Measurements from ENCODE around the gene GRIN2B.

The GRIN2B gene

DNA sequence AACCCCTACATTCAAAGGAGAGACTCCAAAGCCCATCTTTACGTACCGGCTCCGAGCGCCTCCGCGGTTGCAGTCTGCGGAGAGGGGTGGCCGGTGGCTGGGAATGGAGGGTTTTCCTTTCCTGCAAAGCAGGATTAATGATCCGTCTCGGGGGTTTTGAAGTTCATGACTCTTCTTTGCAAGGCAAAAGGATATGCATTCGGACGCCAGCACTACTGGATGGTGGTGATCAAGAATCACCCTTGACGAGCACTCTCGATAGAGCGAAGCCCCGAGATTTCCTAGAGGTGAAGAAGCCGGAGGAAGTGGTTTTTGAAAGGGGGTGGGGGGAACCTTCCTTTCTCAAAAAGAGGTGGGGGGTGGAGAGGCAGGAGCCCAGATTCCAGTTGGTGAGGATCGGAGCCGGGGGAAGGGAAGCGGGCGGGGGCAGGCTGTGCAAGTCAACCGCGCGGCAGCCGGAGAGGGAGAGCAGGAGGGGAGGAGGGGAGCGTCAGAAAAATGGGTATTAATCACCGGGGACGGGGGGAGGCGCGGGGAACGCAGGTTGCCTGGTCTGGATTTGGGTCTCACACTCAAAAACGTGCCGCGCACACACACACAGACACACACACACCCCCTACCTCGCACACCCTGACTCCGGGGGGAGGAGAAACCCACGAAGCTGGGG, at the start of gene GRIN2B:
GRIN2B (minus strand) TSS at position 307 of the 667 bp plus-strand sequence. CDS start 115,394 bp downstream, outside the sequence.
- no peak for FAIRE-seq

GRCh38 chr12:14026537-14026936, 45.1 kb upstream of the GRIN2B start:
- no peak for FAIRE-seq

GRCh38 chr12:14024591-14024990, 43.2 kb upstream of the GRIN2B start:
- no peak for FAIRE-seq

DNA sequence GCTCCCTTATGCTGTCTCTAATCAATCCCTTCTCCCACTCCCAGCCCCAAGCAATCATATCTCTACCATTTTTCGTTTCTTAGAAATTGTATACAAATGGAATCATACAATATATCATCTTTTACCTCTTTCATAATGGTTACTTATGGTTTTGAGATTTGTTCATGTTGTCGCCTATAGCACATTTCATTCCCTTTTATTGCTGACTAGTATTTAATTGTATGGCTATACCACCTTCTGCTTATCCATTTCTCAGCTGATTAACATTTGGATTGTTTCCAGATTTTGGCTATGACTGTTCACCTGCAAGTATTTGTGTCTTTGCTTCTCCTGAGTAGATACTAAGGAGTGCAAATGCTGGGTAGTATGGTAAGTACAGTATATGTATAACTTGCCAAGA, 36.7 kb upstream of the GRIN2B start:
- FAIRE-seq: no peak

- FAIRE-seq: no peak
Observed at GRCh38 chr12:14010989-14011388, 29.6 kb upstream of the GRIN2B start.

DNA sequence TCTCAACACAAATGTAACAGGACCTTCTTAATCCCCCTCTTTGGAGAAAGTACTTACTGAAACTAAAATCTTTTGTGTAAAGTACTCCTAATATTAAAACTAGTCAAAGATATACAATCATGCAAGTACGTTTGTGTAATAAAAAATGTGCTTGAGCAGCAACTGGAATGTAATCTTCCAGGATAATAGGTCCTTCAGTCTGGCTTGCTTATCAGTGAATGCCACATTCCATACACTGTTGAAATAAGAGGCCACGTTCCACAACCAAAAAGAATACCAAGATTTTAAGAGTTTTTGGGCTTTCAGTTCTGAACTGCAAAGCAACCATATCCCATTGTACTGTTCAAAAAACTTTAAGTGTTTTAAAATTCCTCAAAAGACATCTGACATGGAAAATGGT, 26.2 kb upstream of the GRIN2B start:
- FAIRE-seq: no peak

DNA sequence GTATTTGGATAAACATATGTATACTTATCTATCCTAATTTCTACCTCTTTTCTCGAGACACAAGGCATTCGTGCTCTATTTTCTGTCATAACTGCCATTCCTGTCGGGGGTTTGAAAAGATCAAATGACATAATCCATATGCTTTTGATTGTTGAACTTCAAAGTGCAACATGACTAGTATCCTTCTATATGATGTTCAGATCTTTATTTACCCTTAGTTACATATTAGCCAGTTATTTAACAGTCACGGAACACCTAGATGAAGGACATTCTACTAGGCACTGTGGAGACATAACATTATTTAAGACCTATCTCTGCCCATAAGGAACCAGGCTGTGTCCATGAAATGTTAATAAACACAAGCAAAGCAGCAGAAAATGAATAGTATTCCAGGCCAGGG, 11.2 kb upstream of the GRIN2B start:
- no peak for FAIRE-seq

GRCh38 chr12:13992106-13992505, 10.7 kb upstream of the GRIN2B start:
- FAIRE-seq: no peak

DNA sequence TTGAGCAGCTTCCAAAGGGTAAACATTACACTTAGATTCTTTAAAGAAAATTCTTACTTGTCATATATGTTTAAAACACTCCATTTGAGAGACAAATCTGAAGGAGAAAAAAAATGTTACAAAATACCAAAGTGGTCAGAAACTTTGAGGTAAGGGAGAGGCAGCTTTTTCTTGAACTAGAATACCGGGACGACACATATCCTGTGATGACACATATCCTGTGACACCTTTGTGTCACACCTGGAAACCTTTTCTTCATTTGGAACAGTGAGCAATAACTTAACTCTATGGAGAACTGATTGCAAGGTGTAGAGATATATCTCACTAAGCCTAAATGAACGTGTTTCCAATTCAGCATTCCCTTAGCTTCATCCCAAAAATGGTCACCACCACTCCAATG, 4.6 kb upstream of the GRIN2B start:
- FAIRE-seq: no peak

GRCh38 chr12:13981990-13982389, 588 bp upstream of the GRIN2B start:
- FAIRE-seq: no peak

DNA sequence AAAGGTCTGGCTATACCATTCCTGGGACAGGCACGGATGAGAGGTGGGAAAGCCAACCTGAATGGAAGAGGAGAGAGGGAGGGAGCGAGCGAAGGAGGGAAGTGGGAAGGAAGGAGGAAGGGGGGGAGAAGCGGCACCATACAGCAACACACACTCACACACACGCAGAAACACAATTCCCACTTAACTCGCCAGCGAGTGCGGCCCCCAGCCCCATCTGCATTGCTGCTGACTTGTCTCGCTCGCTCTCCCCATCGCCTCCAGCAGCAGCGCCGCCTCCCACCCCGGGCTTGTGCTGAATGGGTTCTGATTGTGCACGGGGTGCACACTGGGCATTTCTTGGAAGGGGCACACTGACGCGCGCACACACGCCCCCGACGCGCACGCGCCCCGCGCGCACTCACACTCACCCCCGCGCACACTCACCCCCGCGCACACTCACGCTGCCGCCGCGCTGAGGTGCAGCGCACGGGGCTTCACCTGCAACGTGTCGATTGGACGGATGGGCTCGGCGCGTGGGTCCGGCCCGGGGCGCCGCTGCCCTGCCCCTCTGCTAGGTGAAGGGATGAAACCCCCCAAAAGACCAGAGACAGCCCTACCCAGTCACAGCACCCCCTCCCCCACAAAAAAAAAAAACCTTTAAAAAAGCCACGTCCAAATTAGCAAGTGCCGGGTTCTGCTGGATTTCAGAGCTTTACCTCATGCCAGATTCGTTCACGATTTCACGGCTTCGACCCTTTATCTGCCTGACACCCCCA, 685 bp downstream of the GRIN2B start:
- no peak for FAIRE-seq

GRCh38 chr12:13979772-13980378, 1.5 kb downstream of the GRIN2B start:
- FAIRE-seq: no peak

GRCh38 chr12:13978876-13979275, 2.5 kb downstream of the GRIN2B start:
- FAIRE-seq: no peak

DNA sequence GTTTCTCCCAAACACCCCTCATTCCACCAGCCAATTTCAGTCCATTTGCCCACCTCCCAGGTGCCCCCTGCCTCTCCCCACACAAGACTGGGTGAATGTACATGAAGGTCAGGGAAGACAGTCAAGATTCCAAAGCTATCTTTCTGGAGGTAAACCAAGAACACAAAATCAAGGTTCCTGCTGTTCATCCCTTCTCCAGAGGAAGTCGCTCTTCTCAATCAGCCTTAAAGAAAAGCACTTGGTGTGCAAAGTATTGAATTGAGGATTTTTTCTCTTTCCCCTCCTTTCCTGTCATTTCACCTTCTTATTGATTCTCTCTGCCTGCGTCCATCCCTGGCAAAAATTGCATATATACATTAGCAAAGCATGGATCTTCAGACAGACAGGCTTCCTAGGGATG, 4.5 kb downstream of the GRIN2B start:
- FAIRE-seq: no peak

- FAIRE-seq: no peak
Observed at GRCh38 chr12:13976028-13976584, 5.3 kb downstream of the GRIN2B start.

DNA sequence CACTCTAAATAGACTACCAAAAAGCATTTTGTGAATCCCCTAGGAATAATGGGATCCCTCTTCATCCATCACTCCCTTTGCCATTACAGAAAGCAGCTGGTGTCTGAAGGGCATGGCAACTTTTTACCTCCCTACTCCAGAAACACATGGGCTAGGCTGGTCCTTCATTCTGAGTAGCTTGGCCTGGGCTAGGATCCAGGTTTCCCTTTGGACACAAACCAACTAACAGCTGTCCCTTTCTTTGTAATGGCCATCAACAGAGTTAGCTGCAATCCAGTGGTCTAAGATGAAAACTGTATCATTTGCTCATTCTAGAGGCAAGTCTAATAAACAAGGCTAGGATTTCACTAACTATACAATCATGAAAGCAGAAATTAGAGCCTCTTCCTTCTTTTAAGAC, 7.4 kb downstream of the GRIN2B start:
- no peak for FAIRE-seq

DNA sequence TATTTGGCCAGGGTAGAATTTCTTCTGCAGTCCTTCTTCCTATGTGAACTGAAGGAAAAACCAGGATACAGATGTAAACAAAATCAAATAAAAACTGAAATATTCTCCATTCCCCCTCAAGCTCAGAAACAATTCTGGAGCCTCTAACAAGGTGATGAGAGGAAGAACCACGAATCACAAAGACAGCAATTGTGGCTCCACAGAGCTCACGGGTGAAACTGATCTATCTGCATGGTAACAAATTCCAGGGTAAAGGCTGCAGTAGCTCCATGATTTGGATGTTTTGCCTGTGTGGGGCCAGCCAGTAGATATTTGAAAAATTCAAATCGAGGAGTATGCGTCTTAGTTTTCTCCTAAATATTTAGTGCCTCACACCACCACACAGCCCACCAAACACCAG, 10.6 kb downstream of the GRIN2B start:
- no peak for FAIRE-seq

DNA sequence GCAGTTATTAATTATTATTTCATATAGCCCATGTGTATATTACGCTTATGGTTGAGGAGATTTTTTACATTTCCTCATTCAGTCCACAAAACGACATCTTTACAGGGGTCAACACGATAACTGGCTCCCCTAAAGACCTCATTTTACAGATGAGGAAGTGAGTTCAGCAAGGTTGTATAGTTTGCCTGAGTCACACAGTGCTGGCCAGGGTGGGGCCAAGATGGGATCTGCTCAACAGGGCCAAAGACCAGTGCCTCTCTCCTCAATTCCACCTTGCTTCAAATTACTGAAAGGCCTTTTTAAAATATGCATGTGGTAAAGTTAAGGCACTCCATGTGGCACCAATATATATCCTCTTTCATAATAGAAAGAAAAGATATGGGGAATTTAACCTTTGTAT, 13.1 kb downstream of the GRIN2B start:
- no peak for FAIRE-seq

- FAIRE-seq: no peak
Observed at GRCh38 chr12:13964666-13965065, 16.7 kb downstream of the GRIN2B start.

DNA sequence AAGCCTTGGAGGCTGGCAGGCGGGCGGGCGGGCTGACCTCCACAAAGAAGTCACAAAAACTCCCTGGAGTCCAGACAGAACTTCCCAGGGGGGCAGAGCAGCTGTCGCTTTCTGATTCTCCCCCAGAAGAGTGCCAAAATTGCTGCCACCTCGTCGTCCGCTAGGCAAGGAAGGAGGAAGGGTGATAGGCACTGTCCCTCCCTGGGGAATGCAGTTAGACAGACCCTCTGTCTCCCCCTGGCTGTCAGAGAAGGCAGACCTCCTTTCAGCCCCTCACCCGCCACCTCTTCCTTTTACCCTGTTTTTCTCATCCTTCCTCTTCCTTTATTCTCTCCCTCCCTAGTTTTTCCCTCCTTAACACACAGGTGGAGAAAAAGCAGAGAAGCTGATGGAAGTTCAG, 18.7 kb downstream of the GRIN2B start:
- FAIRE-seq: no peak

GRCh38 chr12:13961971-13962370, 19.4 kb downstream of the GRIN2B start:
- no peak for FAIRE-seq

DNA sequence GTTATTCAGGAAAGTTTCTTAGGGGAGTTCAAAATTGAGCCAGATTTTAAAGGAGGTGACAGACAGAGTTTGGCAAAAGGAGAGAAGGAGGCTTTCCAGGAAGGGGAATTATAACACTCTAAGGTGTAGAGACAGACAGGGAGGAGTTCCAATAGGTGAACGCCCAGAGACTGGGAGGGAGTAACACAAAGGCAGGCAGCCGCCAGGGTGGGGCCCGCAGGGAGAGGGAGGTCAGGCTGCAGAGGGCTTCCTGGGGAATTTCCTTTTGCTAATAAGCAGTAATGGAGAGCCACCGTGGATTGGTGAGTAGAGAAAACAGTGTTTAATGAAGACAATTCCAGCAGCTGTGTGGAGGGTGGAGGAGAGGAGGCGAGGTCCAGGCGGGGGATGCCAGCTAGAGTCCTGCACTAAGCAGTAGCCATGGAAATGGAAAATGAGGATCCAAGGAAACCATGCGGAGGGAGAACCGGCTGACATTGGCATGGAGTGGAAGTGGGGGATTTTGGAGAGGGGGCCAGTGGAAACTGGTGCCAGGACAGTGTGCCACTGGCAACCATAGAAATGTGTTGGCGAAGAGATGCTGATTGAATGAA, 22.2 kb downstream of the GRIN2B start:
- no peak for FAIRE-seq

GRCh38 chr12:13957576-13957975, 23.8 kb downstream of the GRIN2B start:
- no peak for FAIRE-seq

Data from islet of Langerhans (tissue), 1 donor.